Endothelial cell of umbilical vein (primary cell): ENCODE measurements around the gene TSKU. TPM values are rescaled to one million over a fixed set of nuclear protein-coding genes. Genes with fewer than 3 reads are reported as not detected.

Experiments
- BruUV-seq: library from RNA; stranded (reverse); fragments of 400-500 nt; replicated peaks from 2 replicates; lab custom pipeline; 2021; lab: Mats Ljungman, UMichigan
- CTCF ChIA-PET: fragments of 300-600, 350-600 bp; sonication (Branson Sonifier 250); formaldehyde crosslinking; loops from one replicate; lab custom pipeline; 2021; ENCODE audit warnings: antibody characterized with exemption, inconsistent platforms; lab: Charles Lee
- POLR2A ChIA-PET: fragments of 300-600, 350-600 bp; sonication (Branson Sonifier 250); formaldehyde crosslinking; loops from one replicate; lab custom pipeline; 2021; ENCODE audit warnings: antibody characterized with exemption, inconsistent platforms; lab: Charles Lee
- DNase-seq: peaks from one replicate; pipeline ENCODE4 v3.0.0-alpha.2; 2011; ENCODE audit warnings: low read depth, low spot score
- FAIRE-seq: peaks from 2 replicates; lab custom pipeline; 2011; peaks lifted over from hg19 to GRCh38; lab: Jason Lieb, UNC
- H2AFZ ChIP-seq: 2 replicates; pipeline ENCODE4 v1.6.0; 2012; ENCODE audit warnings: low read depth, low read length, control low read depth, inconsistent platforms
- H3K27ac ChIP-seq: 2 replicates; pipeline ENCODE4 v1.5.1; 2011; ENCODE audit warnings: low read depth, mild to moderate bottlenecking, control low read depth, low read length, moderate library complexity; ENCODE audit not compliant: insufficient read depth
- H3K27me3 ChIP-seq, 2 experiments: 2 replicates each; pipeline versions ENCODE4 v1.6.0 to v1.6.1; 2011; ENCODE audit warnings: low read length in 2 of 2, mixed read lengths in 1 of 2; ENCODE audit not compliant: control insufficient read depth in 2 of 2, insufficient read depth in 2 of 2
- H3K36me3 ChIP-seq, 2 experiments: 2 replicates in 1 of 2; 3 replicates in 1 of 2; pipeline ENCODE4 v1.5.1; 2011; ENCODE audit warnings: low read length in 2 of 2, mild to moderate bottlenecking in 1 of 2, moderate library complexity in 1 of 2; ENCODE audit not compliant: control insufficient read depth in 2 of 2, insufficient read depth in 2 of 2; ENCODE audit errors: extremely low read depth in 1 of 2
- H3K4me1 ChIP-seq: 3 replicates; pipeline ENCODE4 v1.5.1; 2011; ENCODE audit warnings: mild to moderate bottlenecking, low read length; ENCODE audit not compliant: control insufficient read depth, insufficient read depth; ENCODE audit errors: extremely low read depth
- H3K4me2 ChIP-seq: 2 replicates; pipeline ENCODE4 v1.6.1; 2011; ENCODE audit warnings: low read length, control low read depth, mixed read lengths; ENCODE audit not compliant: insufficient read depth
- H3K4me3 ChIP-seq, 3 experiments: fragments of 200-600 bp in 1 of 3; sonication (generic), shearing (Covaris generic) in 1 of 3; replicated peaks in 1 of 3; 2 replicates each; pipeline ENCODE4 v1.5.1; 2011 to 2016; ENCODE audit warnings: control low read depth in 3 of 3, low read length in 3 of 3, mild to moderate bottlenecking in 2 of 3, inconsistent platforms in 1 of 3, low read depth in 1 of 3, moderate library complexity in 1 of 3; ENCODE audit not compliant: insufficient read depth in 1 of 3
- H3K79me2 ChIP-seq: 2 replicates; pipeline ENCODE4 v1.6.0; 2012; ENCODE audit warnings: low read length, inconsistent platforms; ENCODE audit not compliant: control insufficient read depth, insufficient read depth
- H3K9ac ChIP-seq: replicated peaks from 2 replicates; pipeline ENCODE3; 2011; ENCODE audit warnings: low read length, control low read depth; ENCODE audit not compliant: insufficient read depth; ENCODE audit errors: extremely low read depth
- H3K9me1 ChIP-seq: replicated peaks from 3 replicates; pipeline ENCODE4 v1.6.0; 2011; ENCODE audit warnings: mild to moderate bottlenecking, low read length; ENCODE audit not compliant: control insufficient read depth, insufficient read depth; ENCODE audit errors: extremely low read depth
- H3K9me3 ChIP-seq: replicated peaks from 2 replicates; pipeline ENCODE4 v1.5.1; 2012; ENCODE audit warnings: low read length, inconsistent platforms; ENCODE audit not compliant: control insufficient read depth, insufficient read depth
- H4K20me1 ChIP-seq: replicated peaks from 2 replicates; pipeline ENCODE3; 2011; ENCODE audit warnings: mild to moderate bottlenecking, low read length; ENCODE audit not compliant: control insufficient read depth, insufficient read depth; ENCODE audit errors: extremely low read depth
- CTCF ChIP-seq, 2 donors: IDR thresholded peaks; 1 replicate in 1 of 2; 2 replicates in 1 of 2; pipeline ENCODE4 v1.5.1; 2011; ENCODE audit warnings: low read length in 2 of 2, mild to moderate bottlenecking in 2 of 2, moderate library complexity in 2 of 2, control low read depth in 1 of 2, inconsistent platforms in 1 of 2, low read depth in 1 of 2; ENCODE audit not compliant: insufficient read depth in 1 of 2; ENCODE audit errors: extremely low read depth in 1 of 2
- EZH2 ChIP-seq: IDR thresholded peaks from 2 replicates; pipeline ENCODE4 v1.6.1; 2012; ENCODE audit warnings: borderline replicate concordance, low read depth, mild to moderate bottlenecking, moderate library complexity, low read length, inconsistent platforms; ENCODE audit not compliant: severe bottlenecking
- FOS ChIP-seq: IDR thresholded peaks from 2 replicates; pipeline ENCODE4 v1.6.1; 2011; ENCODE audit warnings: mild to moderate bottlenecking, low read length, moderate library complexity, borderline replicate concordance; ENCODE audit not compliant: insufficient read depth
- GATA2 ChIP-seq: IDR thresholded peaks from 2 replicates; pipeline ENCODE4 v1.7.0; 2011; ENCODE audit warnings: low read depth, mild to moderate bottlenecking, moderate library complexity, mixed read lengths, low read length; ENCODE audit not compliant: insufficient read length, insufficient read depth
- JUN ChIP-seq: IDR thresholded peaks from 2 replicates; pipeline ENCODE4 v1.6.1; 2011; ENCODE audit warnings: borderline replicate concordance, low read depth; ENCODE audit not compliant: insufficient read length, insufficient read depth
- MAX ChIP-seq: IDR thresholded peaks from 2 replicates; pipeline ENCODE4 v1.6.1; 2011; ENCODE audit not compliant: insufficient read depth, insufficient read length
- MYC ChIP-seq: IDR thresholded peaks from one replicate; pipeline ENCODE4 v1.6.1; 2011; ENCODE audit warnings: mild to moderate bottlenecking, low read depth, low read length
- POLR2A ChIP-seq: IDR thresholded peaks from 2 replicates; pipeline ENCODE4 v1.6.1; 2012; ENCODE audit warnings: low read depth, mild to moderate bottlenecking, control low read depth, low read length
- POLR2AphosphoS5 ChIP-seq: IDR thresholded peaks from 2 replicates; pipeline ENCODE4 v1.6.1; 2012; ENCODE audit warnings: low read depth, mild to moderate bottlenecking, control low read depth, low read length, moderate library complexity; ENCODE audit not compliant: insufficient read depth
- dilution Hi-C: fragments of 300-500 bp; cut with MboI; formaldehyde crosslinking; loops from one replicate; pipeline ENCODE4 v1.15.0; 2019; ENCODE audit warnings: low sequenced_read_pairs; ENCODE audit not compliant: extremely low pct_ligation_motif_present
- intact Hi-C: fragments of 100-400 bp; cut with micrococcal nuclease; formaldehyde crosslinking; loops from one replicate; pipeline ENCODE4 v1.10.0; 2022
- polyA plus RNA-seq, 4 experiments: library from polyadenylated mRNA; depleted of rRNA in 3 of 4; stranded (reverse) in 3 of 4; unstranded in 1 of 4; fragments of >200 nt; gene quantifications; 2 replicates each; pipeline versions ENCODE4 v1.2.1 to v1.2.3, GENCODE V29; 2011 to 2012; ENCODE audit warnings: missing spikeins in 1 of 4
- total RNA-seq: library from RNA; stranded (reverse); gene quantifications from 2 replicates; pipeline ENCODE4 v1.2.3, GENCODE V29; 2021

Gene TSKU
- total and polyA plus RNA-seq, 2 donors (not counting 3 experiments of a cell fraction or from before 2014, with no cell fraction given): 16.2 to 21.2 TPM

DNA sequence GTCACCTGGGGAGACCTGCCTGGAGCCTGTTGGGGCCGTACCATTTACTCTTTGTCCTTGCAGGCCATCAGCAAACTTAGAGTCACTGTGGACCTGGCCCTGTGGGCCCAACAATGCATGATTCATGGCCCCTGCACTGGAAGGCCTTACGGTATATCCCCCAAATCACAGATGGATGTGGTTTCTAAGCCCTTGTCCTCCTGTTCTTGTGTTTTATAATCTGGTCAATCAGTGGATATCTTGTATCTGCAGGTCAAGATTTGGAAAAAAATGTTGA lies 6.2 kb downstream of the TSKU start:
- Histone ChIP-seq H3K4me2 (no peak overlapping the region), H3K9me3 (no peaks in the 10 kb centered on the region), H3K4me1 (peaks cover 2% of the 10 kb centered on the region), H4K20me1 (peaks cover 3% of the 10 kb centered on the region), H3K27me3 (no peaks in the 10 kb centered on the region), H3K4me3 (no peak overlapping the region), H3K79me2 (peaks cover 46% of the 10 kb centered on the region), H2AFZ (no peak overlapping the region), H3K9me1 (no peaks in the 10 kb centered on the region), H3K36me3 (no peaks in the 10 kb centered on the region), H3K27ac (no peak overlapping the region), H3K9ac (no peak overlapping the region)
- DNase-seq: no peak
- ChIA-PET POLR2A (no interaction called here), CTCF (interaction anchor here (1.8 kb wide), 1 partner anchor 68 kb away, joined by 7 read pairs; no protein-coding TSS in a partner anchor)
- intact Hi-C loops (no loop called here), dilution Hi-C loops (no loop called here)
- no peak for FAIRE-seq
- BruUV-seq: no TSS peak
- TF ChIP-seq POLR2AphosphoS5 (no peak), MAX (no peak), FOS (no peak), EZH2 (no peak), MYC (no peak), JUN (no peak), POLR2A (no peak), GATA2 (no peak), CTCF (IDR thresholded peaks at IDR 0.05; ENCODE audit: extremely low read depth in 1 of 2, insufficient read depth in 1 of 2, low read depth in 1 of 2, low read length in 2 of 2) (no peak)
